Superior temporal gyrus (tissue), 1 donor: Measurements from ENCODE around the gene HECW1.
"Not testable (repeated sequence)": the region's sequence is repeated elsewhere in the genome, so short reads cannot be mapped to it uniquely, and the experiment has no call there.

Experiments used
- DNase-seq: peaks from one replicate; pipeline ENCODE4 v3.0.0-alpha.2; 2016; ENCODE audit errors: extremely low spot score

Gene HECW1

DNA sequence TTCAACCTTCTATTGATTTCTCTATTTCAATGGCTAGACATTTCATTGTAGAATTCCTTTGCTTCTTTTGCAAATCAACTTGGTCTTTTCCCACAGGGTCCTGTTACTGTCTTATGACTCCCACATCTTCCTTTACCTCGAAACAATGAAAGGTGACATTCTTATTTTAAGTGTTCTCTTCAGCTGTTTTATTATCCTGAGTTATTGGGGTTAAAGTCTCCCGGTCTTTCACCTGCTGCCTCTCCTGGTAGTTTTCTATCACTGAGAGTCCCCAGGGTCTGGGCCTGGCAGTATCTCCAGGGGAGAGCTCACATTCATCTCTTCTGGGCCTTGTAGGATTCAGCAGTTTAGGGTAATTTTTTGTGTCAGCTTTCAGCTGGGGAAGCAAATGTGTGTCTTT is 95.8 kb downstream of the HECW1 start:
- no peak for DNase-seq

DNA sequence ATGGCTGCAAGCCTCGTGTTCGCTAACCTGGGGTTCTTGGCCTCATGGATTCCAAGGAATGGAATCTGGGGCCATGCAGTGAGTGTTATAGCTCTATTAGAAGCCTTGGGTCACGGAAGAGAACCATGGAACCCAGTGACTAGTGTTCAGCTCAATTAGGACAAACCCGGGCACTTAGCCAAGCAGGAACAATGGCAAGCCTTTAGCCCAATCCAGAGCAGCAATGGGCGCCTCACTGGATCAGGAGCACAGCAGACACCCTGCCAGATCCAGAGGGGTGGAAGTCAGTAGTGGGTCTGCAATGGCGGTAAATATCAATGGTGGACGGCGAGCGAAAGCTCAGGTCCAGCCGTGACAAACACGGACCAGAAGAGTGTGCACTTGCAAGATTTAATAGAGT is 98.1 kb downstream of the HECW1 start:
- not testable (repeated sequence) for DNase-seq

DNA sequence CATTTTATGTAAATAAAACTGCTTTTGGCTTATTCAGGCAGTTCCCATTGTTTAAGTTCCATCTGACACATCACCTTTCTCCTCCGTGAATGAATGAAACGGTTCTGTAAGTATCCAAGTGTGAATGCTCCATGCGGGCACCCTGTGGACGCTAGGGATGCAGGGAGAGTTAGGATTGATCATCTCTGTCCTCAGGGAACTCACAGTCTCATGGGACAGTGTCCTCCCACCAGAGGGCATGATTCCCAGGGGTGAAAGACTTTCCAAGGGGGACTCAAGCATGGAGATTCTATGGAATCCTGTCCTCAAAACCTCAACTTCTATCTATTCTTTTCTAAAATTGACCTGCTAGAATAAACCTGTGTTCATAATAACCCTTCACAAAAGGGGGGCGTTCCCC is 98.8 kb downstream of the HECW1 start:
- no peak for DNase-seq

DNA sequence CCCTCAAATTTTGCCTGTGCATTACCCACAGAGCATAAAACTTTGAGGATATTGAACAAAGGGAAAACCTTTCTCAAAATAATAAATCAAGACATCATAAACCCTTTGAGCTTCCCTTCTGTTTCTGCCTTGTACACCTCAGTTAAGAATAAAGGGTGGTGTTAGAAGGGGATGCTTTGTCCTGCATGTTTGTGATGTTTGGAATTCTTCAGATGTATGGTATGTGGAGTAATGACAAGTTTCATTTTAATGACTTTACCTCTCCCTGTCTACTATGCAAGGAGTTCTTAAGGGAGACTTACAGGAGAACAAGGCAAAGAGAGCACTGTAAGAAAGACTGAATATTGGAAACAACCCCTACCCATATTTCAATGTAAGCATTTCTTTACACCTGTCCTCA is 99.2 kb downstream of the HECW1 start:
- DNase-seq: no peak

DNA sequence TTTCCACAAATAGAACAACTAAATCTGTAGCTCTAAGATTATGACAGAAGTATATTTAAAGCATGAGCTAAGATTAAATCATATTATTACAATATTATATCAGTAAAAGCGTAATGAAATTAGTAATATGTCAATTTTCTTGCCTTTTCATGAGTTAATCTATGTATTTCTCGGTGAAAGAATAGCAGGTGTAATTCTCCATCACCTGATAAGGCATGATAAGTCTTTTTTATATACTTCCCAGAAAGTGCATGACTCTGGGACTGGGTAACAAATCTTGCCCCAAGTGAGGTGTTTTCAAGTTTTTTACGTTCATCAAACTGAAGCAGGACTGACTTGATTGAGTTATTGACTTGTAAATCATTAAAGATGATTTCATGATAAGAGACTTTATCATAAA is 100.5 kb downstream of the HECW1 start:
- DNase-seq: no peak

DNA sequence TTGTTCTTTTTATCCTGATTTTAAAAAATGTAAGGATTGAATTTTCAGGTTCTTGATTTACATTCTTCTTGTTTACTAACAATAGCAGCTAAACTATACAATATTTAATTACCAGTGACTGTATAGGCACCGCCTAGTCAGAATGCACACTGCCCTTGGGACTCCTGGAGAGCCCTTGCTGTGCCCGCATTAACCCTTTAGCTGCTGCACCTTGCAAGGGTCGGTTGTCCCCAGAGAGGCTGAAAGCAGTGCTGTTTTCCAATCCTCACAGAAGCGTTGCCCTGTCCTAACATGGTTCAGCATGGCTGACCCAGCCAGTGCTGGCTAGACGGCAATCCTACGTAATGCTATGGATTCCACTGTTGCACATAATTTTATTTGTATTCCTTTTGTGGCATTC is 102.6 kb downstream of the HECW1 start:
- no peak for DNase-seq

DNA sequence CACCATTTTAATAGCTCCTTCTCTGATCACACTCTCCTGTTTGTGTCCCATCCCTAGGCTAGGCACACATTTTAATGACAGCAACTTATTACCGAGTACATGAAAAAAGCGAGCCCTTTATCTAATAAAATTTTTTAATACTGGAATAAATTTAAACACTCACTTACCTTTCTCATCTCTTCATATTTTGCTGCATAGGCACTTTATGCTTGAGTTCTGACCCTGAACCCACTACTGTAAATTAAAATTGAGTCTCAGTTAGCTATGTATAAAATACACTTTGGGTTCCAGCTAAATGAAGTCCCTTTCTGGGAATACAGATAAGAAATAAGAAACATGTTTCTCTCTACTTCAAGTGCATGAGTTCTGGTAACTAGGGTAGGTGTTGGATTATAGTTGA is 104.6 kb downstream of the HECW1 start:
- DNase-seq: no peak

DNA sequence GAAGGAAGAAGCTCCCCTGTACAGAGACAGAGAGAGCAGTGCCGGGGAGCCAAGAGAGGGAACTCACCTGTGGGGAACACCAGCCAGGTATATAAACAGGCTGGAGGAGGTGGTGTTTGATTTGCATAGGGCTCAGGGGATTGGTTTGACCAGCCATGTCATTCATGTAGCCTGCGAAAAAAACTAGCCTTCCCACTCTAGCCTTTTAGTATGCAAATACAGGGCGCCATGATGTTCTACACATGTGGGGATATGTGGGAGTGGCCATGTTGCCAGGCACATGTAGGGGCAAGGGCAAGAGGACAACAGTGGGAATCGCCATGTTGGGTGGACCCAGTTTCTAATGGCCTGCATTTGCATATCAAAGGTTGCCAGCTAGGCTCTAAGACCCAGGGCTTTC is 106.5 kb downstream of the HECW1 start:
- not testable (repeated sequence) for DNase-seq

DNA sequence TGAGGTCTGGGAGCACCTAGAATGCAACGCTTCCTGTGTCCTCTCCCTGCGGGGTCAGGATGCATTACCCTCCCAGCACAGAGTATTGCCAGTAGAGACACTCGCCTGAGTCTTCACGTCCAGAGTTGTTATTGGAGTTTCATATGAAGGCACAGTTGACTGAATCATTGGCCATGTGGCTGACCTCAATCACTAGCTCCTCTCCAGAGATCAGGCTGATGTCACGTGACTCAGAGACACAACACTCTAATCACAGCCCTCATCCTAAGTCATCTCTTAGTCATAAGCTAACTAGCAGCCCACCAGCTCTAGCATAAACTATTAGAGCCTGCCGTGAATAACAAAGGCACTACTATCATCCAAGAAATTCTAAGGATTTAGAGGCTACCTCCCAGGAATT is 107.8 kb downstream of the HECW1 start:
- no peak for DNase-seq

DNA sequence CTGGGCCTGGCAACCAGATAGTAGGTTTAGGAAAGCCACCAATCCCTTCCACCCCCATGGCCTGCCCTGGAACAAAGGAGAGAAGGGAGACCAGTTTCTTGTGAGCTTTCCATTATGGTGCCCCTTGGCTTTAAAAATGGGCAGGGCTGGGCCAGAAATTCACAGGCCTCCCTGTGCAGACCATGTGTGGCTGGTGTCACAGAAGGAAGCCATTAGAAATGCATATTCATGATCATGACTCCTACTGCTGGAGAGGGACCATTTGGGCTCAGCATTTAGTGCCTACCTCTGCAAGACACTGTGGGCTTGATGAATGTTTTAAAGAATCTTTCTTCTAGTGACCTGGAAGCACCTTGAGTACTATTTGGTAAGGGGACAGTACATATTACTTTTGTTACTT is 108.3 kb downstream of the HECW1 start:
- DNase-seq: no peak

DNA sequence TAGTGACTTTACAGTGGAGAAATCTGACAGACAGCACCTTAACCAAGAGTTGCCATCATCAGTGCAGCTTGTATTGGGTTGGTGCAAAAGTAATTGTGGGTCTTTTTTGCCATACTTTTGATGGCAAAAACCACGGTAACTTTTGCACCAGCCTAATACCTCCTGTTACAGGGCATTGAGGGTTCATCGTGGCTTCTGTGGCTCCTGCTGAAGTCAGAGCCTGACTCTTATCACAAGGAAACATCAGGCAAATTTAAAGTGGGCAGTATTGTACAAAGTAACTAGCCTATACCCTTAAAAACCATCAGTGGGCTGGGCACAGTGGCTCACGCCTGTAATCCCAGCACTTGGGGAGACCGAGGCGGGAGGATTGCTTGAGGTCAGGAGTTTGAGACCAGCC is 117.4 kb downstream of the HECW1 start:
- no peak for DNase-seq

DNA sequence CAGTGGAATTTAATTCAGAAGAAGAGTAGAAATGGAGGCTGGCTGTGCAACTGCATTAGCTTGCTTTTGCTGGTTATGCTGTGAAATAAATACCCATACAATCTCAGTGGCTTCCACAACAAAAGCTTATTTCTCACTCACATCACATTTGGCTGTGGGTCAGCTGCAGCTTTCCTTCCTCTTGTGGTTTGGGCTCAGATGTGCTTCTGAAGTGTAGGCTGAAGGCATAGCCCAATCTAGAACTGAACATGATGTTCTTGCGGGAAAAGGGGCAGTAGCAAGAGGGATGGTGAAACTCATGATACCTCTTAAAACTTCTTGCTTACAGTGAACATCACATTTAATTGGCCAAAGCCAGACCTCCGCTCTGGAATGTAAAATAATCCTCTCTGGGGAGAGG is 119.9 kb downstream of the HECW1 start:
- DNase-seq: peak; percentile 37

DNA sequence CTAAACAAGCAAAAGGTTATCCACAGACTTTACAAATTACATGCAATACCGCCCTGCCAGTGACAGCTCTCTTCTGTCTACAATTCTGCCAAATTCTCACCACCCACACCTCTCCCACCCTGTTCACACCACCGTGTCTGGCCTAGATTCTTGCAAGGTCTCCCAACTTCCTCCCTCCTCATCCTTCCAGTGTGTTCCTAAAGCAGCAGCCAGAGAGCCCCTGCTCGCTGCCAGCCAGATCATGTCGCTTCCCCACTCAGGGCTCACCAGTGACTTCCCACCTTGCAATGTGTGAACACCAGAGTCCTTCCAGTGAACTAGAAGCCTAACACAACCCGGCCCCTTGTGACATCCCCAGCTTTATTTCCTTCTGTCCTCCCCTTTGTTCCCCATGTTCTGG is 121.6 kb downstream of the HECW1 start:
- no peak for DNase-seq

DNA sequence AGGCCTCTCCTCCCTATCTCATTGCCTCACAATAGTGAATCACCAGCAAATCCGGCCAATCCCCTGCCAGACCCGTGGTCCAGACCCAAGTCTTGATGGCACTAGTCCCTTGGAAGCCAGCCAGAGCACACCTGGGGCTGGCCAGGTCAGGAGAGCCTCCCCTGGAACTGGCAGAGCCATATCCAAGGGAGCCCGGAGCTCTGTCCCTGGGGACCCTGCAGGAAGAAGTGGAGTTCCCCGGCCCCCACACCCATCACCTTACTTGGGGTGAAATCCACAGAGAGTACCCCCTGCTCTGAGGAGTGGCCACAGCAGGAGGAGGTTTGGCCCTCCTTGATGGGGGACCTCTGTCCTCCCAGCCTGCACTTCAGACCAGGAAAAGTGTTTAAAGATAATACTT is 122.5 kb downstream of the HECW1 start:
- no peak for DNase-seq

DNA sequence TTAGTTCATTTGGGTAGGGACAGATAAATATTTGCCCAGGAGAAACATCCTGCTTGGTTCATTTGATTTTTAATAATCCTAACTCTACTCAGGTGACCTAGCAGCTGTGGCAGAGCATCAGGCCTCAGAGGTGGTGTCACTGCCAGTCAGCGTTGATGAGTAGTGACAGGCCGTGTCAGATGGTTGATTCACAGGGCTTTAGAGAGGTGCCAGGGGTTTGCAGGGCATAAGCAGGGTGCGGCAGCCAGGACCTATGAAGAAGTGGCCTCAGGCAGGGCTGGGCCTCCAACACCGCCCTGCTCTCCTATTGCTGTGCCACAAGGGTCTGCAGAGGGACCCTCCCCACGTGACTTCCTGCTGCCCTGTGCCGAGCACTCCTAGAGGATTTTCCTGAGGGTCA is 128.1 kb downstream of the HECW1 start:
- DNase-seq: no peak

DNA sequence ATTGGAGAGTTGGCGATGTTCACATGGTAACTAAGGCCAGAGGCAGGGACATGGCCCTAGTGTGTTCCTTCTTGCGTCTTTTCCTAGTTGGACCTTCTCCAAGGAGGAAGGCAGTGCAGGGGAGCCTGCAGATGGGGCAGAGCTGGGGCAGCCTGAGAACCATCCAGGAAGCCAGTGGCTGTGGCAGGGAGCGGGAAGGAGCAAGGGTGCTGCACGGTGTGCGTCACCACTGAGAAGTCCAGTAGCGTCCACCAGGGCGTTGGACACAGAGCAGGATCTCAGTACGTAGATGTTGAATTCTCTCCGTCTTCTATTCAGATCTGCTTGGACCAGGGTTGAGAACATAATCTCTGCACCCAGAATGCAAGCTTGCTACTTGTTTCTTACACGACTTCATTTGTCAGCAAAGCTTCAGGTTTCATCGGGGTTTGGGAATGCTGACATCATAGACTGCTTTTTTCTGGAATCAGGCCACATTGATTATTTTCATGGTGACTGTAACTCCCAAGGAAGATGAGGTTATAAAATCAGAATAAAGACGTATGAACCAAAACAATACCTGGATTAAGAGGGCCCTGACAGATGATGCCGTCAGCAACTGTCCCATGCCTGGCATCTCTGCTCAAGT is 130.3 kb downstream of the HECW1 start:
- DNase-seq: no peak

DNA sequence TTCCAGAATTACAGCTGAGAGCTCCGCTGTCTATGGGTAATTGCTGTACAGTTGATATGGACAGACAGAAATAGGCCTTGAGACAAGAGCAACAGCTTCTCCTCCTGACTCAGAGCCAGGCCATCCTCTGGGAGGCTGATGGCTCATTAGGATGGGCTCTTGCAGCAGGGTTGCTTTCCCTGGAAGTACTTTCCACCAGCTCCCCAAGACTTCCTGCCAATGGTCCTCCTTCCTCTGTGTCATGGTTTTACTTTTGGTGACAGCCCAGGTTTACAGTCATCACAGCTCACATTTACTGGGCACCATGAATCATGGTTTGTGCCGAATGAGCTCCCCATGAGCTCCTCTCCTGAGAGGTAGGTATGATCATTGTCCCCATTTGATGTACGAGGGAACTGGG is 131.8 kb downstream of the HECW1 start:
- no peak for DNase-seq

DNA sequence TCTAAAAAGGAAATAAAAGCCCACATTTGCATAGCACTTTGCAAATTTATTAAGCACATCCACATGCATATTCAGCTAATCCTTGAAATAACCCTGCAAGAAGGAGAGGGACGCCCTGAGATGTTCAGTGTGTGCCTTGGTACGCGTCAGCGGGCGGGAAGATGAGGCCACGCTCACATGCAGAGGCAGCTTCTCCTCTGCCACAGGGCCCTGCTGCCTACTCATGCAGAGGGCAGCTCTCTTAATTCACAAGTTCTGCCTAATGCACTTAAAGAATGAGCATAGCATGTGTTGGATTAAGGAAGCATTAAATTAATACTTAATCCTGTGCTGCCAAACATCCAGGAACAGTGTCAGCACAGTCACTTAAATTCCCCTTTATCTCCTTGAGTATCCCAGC is 132.3 kb downstream of the HECW1 start:
- DNase-seq: no peak

DNA sequence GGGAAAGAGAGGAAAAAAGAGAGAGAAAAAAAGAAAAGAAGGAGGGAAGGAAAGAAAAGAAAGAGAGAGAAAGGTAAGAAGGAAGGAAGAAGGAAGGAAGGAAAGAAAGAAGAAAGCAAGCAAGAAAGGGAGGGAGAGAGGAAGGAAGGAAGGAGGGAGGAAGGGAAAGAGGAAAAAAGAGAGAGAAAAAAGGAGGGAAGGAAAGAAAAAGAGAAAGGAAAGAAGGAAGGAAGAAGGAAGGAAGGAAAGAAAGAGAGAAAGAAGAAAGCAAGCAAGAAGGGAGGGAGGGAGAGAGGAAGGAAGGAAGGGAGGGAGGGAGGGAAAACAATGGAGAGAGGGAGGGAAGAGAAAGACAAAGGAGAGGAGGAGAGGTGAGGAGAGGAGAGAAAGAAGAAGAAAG is 135.3 kb downstream of the HECW1 start:
- no peak for DNase-seq

DNA sequence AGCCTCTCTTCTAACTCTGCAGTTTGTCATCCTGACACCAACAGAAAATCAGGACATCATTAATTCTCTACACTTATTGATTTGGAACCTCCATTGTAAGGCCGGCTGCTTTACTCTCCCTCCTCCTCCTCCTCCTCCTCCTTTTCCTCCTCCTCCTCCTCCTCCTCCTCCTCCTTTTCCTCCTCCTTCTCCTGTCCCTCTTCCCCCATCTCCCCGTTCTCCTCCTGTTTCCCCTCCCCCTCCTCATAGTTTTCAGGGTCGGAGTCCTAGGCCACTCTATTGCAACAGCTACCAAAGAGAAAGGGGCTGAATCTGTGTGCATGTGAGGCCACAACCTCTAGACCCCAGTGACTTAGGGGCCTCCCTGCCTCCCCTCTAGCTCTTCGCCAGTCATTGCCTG is 136.1 kb downstream of the HECW1 start:
- no peak for DNase-seq

DNA sequence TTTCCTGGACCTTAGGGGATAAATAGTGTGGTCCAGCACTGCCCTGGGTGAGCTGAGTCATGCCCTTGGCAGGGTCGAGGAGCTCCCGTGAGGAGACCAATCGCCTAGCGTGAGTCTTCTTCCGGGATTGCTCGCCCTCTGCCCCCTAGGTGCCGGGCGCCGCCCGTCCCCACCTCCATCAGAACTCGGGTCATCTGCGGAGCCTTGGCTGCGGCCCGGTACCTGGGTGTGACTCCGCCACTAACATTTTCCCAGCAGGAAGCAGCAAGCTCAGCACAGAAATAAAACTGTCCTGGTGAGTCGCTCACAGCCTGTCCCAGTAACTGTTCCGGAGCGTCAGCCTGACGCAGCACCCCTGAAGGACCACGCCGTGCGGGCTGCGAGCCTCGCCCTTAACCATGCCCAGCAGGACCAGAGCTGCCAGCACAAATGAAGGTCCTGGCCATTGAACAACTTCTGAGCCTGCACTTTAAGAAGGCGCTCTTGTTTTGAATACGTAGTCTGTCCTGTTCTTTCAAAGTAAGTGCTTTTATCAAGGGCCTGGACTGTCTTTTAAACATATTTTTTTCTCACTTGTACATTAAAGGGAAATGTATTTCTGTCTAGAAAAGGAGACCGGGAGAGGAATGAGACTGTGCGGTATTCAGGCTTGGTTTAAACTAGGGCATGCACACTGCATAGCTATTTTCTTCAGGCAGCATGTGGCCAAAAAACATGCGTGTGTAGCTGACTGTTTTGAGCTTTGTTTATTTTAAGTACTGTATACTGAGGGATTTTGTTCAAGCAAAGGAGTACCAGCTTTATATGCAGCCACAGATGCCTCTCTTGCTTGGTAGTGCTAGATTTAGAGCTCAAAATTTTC is 136.7 kb downstream of the HECW1 start:
- peak; percentile 68 for DNase-seq

DNA sequence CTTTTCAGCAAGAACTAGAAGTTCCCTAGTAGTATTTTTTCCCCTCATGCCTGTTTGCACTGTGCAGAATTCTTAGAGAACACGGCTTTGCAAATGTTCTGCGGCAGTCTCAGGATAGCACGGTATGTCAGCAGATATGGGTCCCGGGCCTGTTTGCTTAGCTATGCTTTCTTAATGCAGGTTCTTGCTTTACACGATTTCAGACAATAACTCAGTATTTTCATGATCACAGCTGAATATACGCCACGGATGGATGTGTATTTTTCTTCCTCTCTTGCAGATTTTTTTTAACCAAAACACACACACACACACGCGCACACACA is 137.3 kb downstream of the HECW1 start:
- no peak for DNase-seq

DNA sequence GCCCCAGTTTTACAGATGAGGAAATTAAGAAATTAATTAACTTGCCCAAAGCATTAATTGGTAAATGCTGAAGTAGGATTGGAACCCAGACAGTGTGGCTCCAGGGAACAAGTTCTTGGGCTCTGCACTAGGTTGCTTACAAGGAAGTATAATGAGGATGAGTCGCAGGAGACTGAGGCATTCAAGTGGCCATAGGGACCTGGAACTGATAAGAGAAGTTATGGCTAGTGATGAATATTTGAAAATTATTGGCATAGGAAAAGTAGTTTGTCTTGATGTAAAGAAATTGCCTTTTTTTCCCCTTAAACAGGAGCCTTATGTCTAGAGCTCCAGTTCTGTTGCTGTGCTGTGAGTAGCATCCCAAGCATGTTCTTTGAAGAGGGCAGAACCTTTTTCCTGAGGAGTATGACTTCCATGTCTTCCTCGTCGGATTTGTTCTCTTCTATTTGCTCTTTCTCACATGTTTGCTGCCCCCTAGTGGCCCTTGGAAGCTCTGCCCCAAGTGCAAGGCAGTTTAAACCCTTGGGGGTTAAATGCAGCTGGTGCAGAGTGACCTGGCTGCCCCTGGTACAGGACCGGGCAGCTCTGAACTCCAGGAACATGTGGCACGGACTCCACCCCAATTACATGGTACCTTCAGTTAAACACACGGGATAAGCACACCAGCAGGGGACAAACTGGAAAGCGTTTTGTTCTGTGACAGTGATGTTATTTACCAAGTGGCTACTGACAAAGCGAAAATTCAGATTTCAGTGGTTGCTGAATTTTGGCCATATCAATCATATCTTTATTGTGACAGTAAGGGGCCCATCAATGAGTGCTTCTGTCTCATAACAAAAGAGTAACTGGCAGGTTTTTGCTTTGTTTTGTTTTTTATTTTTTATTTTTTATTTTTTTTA is 148.8 kb downstream of the HECW1 start:
- peak; percentile 85 for DNase-seq
